ENCODE results near the gene CCDC85B. TPM values are rescaled to one million over a fixed set of nuclear protein-coding genes. Genes with fewer than 3 reads are reported as not detected.

CCDC85B gene
- polyA plus RNA-seq, 1 of the 3 experiments (the other 2 are of a cell fraction), result 52.8 TPM

- H3K27ac ChIP-seq (ENCODE audit: low read depth in 2 of 2, low read length in 1 of 2), result no peak overlapping the region
- H3K4me2 ChIP-seq, result no peak overlapping the region; the same call in 1 of the 2 replicates
- H3F3A ChIP-seq (replicated peaks; ENCODE audit: insufficient read depth), result peaks cover 39% of the 10 kb centered on the region
- H3K9me2 ChIP-seq, result no peaks in the 10 kb centered on the region
- ChIA-PET CTCF (interaction anchor here (0.5 to 15.2 kb wide), 20 partner anchors 9 to 426 kb away, joined by 3 to 374 read pairs (median 12); partner anchors contain the start of genes AP5B1, BANF1, C11orf68 and CFL1), POLR2A (interaction anchor here (1.5 kb wide), 1 partner anchor 26 kb away, joined by 5 read pairs; the partner anchor contains the start of gene MUS81)
- peaks cover 2% of the 10 kb centered on the region; the same call in 1 of the 2 replicates for H4K20me1 ChIP-seq (ENCODE audit: insufficient read depth)
- no peak for DNase-seq
- no peak overlapping the region for H2AFZ ChIP-seq (ENCODE audit: low read depth)
- no peaks in the 10 kb centered on the region for H3K9me3 ChIP-seq
- no peak overlapping the region for H3K9ac ChIP-seq
- H3K4me1 ChIP-seq (ENCODE audit: control insufficient read depth in 1 of 2, insufficient read depth in 2 of 2, low read depth in 1 of 2, low read length in 1 of 2), result peaks cover 24 to 32% of the 10 kb centered on the region in 2 experiments
- peaks cover 31 to 45% of the 10 kb centered on the region in 2 experiments for H3K36me3 ChIP-seq (replicated peaks in 1 of 2; ENCODE audit: control insufficient read depth in 1 of 2, insufficient read depth in 2 of 2, low read length in 1 of 2)
- 90% methylated on average over 12 of the region's 12 CpGs for WGBS (ENCODE audit: low lambda C conversion rate)
- H3K27me3 ChIP-seq (ENCODE audit: insufficient read depth), result no peaks in the 10 kb centered on the region
- no peak overlapping the region for H3K4me3 ChIP-seq (ENCODE audit: low read depth in 2 of 2, low read length in 1 of 2)
- H3K79me2 ChIP-seq (ENCODE audit: insufficient read depth), result peaks cover 39% of the 10 kb centered on the region
- TF ChIP-seq REST (IDR thresholded peaks at IDR 0.05; ENCODE audit: low read depth, low read length), result no peak
- TF ChIP-seq EZH2phosphoT487 (IDR thresholded peaks at IDR 0.05; ENCODE audit: borderline replicate concordance, low read depth), result no peak
- TF ChIP-seq RAD21 (IDR thresholded peaks at IDR 0.05; ENCODE audit: low read length), result no peak
- TF ChIP-seq NFIC (IDR thresholded peaks at IDR 0.05; ENCODE audit: borderline replicate concordance), result no peak
- TF ChIP-seq SMC3 (IDR thresholded peaks at IDR 0.05; ENCODE audit: low read depth, low read length), result no peak
- TF ChIP-seq MXI1 (IDR thresholded peaks at IDR 0.05; ENCODE audit: low read depth, low read length), result no peak
- no peak for TF ChIP-seq RXRA (IDR thresholded peaks at IDR 0.05; ENCODE audit: borderline replicate concordance, low read depth)
- TF ChIP-seq ZBTB33 (IDR thresholded peaks at IDR 0.05; ENCODE audit: borderline replicate concordance, low read depth), result no peak
- TF ChIP-seq GATA2 (CRISPR knock-in tag; IDR thresholded peaks at IDR 0.05), result no peak
- no peak for TF ChIP-seq TCF12 (IDR thresholded peaks at IDR 0.05)
- TF ChIP-seq MAX (IDR thresholded peaks at IDR 0.05; ENCODE audit: low read depth), result no peak
Measured at GRCh38 chr11:65885808-65886536, 4.5 kb upstream of the CCDC85B start.

All from SK-N-SH (cell line).